ELF-1 (cell line): ENCODE measurements around the gene C8B.

Experiments
- DNase-seq: peaks from one replicate; pipeline ENCODE4 v3.0.0-alpha.2; 2016; ENCODE audit warnings: low read depth, low spot score

The C8B gene

GRCh38 chr1:56931686-56932085 lies 34.1 kb downstream of the C8B start:
- DNase-seq: no peak

DNA sequence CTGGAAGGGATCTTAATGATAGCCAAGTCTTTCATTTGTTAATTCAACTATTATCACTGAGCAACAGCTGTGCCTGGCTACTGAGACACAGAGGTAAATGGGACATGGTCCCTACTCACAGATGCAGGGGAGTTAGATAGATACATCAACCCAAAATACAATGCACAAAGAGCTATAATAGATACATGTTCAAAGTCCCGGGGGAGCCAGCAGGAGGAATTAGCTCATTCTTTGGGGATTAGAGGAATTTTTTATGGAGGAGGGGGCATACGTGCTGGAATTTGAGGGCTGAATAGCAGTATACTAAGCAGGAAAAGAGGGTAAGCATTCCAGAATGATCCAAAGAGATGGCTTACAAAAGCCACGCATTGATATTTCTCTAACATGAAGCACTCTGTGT lies 34.6 kb downstream of the C8B start:
- DNase-seq: no peak

DNA sequence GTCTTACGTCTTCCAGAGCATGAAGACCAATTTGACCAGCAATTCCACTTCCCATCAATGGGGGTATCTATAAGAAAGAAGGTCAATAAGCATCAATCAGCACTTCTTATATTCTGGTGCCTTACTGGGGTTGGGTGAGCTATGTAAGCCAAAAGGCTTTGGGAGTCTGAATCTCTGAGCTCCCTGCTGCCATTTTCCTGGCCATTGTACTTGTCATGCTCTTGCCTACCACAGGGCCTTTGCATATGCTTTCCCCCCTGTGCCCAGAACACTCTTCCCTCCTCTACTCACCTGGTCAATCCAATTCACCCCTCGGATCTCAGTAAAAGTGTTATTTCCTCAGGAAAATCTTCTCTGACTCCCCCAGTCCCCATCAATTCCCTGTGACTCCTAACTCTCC lies 36.3 kb downstream of the C8B start:
- DNase-seq: no peak

GRCh38 chr1:56927986-56928385 lies 37.8 kb downstream of the C8B start:
- no peak for DNase-seq

DNA sequence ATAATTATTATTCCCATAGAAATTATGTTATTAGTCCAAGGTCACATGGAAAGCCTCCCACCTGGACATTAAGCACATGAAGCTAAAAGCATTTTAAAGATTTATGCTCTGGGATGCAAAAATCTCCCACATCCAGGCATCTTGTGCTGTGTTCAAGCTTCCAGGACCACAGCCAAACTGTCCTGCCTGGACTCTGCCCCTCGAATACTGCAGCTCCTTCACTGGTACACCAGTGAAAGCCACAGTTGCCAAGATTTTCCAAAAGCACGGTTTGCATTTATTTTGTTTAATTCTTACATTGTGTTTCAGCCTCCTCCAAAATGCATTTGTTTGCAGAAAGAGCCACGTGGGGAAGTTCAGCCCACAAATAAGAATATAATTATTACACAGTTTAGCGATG lies 38.6 kb downstream of the C8B start:
- no peak for DNase-seq

DNA sequence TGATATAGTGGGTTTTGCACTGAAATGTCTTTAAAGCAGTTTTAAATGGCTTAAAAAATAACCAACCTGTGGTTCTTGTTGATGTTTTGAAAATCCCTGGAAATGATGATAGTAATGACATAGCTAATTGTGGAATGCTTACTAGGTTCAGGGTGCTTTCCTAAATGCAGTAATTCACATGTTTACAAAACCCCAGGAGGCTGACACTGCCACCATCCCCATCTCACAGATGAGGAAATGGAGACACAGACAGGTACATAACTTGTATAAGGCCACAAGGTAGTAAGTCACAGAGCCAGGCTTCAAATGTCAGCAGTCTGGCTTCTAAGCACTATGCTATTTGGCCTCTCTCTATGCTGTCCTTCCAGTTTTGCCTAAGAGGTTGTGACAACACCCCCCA lies 40.6 kb downstream of the C8B start:
- DNase-seq: no peak

DNA sequence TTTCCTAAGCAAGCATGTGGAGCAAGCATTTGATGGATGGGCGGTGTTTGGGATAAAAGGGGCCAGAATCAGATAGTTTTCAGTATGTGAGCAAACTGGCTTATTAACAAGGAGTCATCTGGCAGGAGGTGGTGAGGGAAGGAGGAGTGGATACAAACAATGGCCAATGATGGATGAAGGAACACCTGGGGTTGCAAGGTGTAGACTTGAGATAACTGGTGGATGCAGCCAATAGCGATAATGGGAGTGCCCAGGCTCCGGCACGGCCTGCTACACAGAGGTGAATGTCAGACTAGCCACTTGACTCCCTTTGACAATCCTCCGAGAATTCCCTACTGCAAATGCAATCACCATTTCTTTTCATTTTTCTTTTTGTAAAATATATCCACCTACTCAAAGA lies 41.7 kb downstream of the C8B start:
- no peak for DNase-seq

DNA sequence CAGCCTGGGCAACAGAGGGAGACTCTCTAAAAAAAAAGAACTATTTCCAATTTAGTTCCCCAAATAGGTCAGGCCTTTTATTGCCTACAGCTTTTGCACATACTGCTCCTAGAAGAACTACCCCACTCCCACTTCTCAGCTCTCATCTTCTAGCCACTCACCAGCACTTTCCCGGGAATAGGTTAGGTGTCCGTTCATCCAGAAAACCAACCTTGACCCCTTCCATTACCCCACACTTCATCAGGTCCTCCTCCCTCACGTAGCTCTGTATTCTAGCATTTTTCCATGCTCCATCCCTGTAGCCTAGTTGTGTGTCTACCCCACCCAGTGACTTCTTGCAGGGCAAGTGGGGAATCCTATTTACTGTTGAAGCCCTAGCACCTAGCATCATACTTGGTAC lies 42.6 kb downstream of the C8B start:
- DNase-seq: no peak

- DNase-seq: no peak
Observed at GRCh38 chr1:56922507-56922906, 43.3 kb downstream of the C8B start.

DNA sequence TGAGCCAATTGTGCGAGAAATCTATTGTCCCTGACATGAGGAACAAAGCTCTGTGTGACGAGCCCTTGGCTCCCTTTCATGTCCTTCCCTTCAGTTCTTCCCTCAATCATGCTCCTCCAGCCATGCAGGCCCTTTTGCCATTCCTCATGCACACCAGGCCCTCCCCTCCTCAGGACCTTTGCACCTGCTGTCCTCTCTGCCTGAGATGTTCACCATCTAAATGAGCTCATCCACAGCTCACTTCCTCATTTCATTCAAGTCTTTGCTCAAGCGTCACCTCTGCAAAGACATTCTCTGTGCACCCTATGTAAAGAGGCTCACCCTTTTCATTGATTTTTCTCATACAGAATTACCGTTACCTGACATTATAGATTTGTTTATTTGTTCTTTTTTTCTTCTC lies 43.7 kb downstream of the C8B start:
- DNase-seq: no peak

GRCh38 chr1:56921479-56921878 lies 44.3 kb downstream of the C8B start:
- no peak for DNase-seq

GRCh38 chr1:56920591-56921001 lies 45.2 kb downstream of the C8B start:
- no peak for DNase-seq

DNA sequence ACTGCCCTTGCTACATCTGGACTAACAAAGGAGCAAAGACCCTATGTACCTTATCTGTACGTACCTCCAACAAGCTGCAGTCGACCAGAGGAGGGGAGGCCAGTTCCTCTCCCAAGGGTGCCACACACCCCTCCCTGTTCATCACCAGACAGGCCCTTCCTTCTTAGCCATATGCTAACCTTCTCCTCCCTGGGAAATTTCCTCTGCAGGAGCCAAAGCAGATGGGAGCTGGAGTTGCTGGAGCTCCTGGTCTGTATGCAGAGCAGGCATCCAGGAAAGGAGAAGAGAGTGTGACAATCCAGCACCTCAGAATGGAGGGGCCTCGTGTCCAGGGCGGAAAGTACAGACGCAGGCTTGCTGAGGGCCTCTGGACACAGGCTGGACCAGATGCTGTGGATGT lies 48.5 kb downstream of the C8B start:
- no peak for DNase-seq

DNA sequence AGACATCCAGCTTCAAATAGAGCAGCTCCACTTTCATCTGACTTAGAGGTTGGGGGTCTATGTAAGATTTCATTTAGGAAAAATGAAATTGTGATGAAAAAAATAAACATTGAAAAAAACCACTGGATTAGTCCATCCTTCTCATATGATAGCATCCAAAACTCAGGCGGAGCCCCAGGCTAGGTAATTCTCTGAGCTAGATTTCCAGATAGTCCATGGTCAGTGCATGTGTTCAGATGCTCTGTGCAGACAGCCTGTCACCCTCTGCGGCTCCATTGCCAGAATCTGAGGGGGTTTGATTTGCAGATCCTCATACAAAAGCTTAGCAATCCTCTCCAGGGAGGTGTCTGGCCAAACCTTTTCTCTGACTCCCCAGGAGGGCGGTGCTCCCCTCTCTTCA lies 49.2 kb downstream of the C8B start:
- no peak for DNase-seq

DNA sequence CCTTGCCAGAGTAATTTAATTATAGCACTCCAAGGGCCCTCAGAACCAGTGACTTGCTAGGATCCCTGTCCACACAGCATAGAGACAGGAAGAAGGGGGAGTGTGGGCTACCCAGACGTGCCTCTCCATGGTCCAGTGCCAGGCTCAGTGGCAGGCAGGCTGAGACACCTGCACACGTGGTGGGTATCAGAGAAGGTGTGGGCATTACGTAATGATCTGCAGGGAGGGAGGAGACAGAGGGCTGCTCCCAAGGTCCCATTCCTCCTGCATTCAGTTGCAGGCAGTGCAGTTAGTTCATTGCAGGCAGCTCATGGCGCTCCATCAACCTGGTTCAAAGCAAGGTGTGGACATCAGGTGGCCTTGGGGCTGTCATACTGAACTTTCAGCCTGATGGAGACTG lies 49.9 kb downstream of the C8B start:
- DNase-seq: no peak

- no peak for DNase-seq
Observed at GRCh38 chr1:56912325-56912724, 53.5 kb downstream of the C8B start.

DNA sequence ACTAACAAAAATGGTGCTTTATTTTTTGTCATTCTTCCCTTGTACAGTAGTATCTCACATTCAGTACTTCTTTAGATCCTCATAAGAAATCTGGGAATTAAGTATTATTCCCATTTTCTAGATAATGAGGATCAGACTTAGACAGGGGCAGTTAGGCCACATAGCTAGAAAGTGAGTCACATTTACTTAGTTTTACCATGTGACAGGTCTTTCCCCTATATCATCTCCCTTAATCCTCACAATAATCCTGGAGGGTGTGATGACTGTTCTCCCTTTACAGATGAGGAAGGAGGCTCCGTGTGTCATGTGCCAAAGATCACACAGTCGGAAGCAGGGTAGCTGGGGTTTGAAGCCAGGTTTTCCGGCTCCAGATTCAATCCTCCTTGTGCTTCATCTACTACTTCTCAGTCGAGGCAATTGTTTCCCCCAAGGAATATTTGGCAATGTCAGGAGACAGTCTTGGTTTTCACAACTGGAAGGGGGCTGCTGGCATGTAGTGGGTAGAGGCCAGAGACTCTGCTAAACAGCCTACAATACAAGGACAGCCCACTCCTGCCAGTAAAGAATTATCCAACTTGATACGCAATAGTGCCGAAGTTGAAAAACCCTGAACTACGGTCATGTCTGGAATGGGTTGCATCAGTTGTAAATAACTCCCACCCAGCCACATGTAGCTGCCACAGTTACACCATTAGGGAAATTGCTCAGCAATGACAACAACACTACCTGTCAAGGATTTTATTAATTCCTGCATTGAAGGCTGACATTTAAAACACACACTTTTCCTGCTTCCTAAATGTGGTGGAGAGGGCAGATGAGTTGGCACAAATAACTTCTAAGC lies 54.5 kb downstream of the C8B start:
- DNase-seq: peak; percentile 29

DNA sequence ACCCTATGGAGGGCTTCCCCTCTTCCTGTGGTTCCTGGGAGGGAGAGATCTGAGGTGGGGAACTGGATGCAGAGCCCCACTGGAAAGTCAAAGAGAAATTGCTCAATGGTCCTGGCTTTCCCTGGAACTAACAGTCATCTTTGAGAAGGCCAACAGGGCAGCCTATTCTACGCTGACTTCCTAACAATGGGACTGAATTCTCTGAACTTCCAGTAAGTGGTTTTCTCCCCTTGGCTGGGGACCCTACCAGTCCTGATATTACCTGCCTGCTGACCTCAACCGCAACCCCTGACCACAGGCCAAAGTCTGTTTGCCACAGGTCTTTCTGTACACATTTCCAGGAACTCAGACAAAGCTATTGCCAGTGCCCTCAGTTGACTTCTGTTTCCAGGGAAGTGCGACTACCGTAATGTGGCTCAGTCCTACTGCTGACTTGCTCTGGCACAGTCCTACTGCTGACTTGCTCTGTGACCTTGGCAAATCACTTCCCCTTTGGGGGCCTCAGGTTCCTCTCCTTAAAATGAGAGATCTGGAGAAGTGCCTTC lies 55.3 kb downstream of the C8B start:
- DNase-seq: no peak

- no peak for DNase-seq
Observed at GRCh38 chr1:56908619-56909221, 57.1 kb downstream of the C8B start.

DNA sequence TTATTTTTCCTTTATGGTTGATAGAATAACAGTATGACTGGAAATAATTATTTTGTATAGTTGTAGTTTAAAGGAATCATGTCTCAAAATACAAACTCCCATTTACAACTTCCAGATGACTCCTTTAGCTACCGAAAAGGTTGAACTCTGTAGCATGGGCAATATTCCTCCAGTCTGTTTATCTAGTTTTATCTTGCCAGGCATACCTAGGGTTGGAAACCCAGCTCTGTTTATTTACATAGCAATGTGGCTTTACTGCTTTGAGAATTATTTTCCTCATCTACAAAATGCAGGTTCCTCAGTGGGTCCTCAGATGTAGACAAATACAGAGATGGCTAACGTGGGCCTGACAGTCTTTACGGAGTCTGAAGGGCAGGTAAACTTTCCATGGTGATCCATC lies 60.1 kb downstream of the C8B start:
- no peak for DNase-seq

GRCh38 chr1:56904663-56905397 lies 61.0 kb downstream of the C8B start:
- no peak for DNase-seq

- DNase-seq: no peak
Observed at GRCh38 chr1:56903778-56904177, 62.0 kb downstream of the C8B start.

DNA sequence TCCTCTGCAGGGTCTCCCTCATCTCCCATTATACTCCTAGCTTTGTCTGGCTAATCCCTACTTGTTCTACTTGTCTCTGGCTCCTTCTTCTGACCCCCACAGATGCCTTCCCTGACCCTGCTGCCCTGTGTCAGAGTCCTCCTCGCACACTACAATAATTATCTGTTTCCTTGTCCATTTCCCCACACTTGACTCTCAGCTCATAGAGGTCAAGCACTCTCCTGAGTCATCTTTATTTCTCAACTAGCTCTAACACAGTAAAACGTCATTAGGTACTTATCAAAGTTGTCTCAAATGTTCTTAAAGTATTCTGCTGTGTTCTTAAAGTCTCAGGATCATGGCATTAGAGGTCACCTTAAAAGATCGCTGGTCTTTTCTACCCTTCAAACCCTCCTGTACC lies 64.1 kb downstream of the C8B start:
- DNase-seq: no peak
